ENCODE results near the gene UBL5.

GRCh38 chr19:9827289-9828238 is at the start of gene UBL5:
- TF ChIP-seq CTCF (conservative IDR thresholded peaks at IDR 0.05; ENCODE audit: low read depth, low read length) (no peak), EZH2 (IDR thresholded peaks at IDR 0.05; ENCODE audit: low read length, unreplicated experiment) (no peak), EZH2phosphoT487 (IDR thresholded peaks at IDR 0.05; ENCODE audit: borderline replicate concordance, low read length) (no peak)

All from PC-3 (cell line).